Measurements from ENCODE around the gene RNASE13. TPM values are rescaled to one million over a fixed set of nuclear protein-coding genes. Genes with fewer than 3 reads are reported as not detected.

Gene RNASE13
- total RNA-seq, 1 experiment from 2014 or later: 0.15 TPM

DNA sequence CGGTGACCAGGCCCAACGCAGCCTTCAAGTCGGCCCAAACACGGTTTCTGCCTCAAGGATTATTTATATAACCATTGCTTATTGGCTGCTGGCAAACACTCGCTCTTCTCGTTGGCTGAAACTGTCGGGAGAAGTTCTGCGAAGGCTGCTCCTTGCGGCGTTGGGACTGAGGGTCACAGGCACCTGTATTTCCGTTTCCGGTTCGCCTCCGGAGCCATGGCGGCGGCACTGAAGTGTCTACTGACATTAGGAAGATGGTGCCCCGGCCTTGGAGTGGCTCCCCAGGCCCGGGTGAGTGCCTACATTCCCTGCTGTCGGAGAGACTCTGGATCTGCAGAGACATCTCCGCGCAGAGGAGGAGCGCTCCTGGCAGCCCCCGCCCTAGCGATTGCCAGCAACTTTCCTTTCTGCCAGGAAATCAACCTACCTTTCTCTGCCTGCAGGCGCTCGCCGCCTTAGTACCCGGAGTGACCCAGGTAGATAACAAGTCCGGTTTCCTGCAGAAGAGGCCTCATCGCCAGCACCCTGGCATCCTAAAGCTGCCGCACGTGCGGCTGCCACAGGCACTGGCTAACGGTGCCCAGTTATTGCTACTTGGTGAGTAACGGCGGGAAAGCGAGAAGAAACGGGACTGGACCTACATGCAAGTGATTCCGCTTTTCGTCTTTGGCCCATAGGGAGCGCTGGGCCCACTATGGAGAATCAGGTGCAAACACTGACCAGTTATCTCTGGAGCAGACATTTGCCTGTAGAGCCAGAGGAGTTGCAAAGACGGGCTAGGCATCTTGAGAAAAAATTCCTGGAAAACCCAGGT, 44.6 kb downstream of the RNASE13 start, which contains the start of gene METTL17:
Gene METTL17 (plus strand): TSS at position 194 of the 814 bp plus-strand sequence. CDS start 23 bp downstream, at position 217.
- peaks cover 32% of the 10 kb centered on the region for H3K79me2 ChIP-seq (ENCODE audit: insufficient read depth, low read length)
- ChIA-PET POLR2A (no interaction called here), RAD21 (ENCODE audit: low non-redundant PET in 1 of 2, low total read pairs in 2 of 2, uncharacterized antibody in 2 of 2, unreplicated experiment in 2 of 2) (no interaction called here), CTCF (interaction anchor here (1.4 to 1.6 kb wide), 2 partner anchors 19 to 25 kb away, joined by 5 to 6 read pairs; no protein-coding TSS in a partner anchor)
- ATAC-seq: peak; percentile 90
- TSS peak; percentile 75 for BruUV-seq (replicated peaks)
- peak within 1 kb of the TSS; percentile 80 for H3K4me2 ChIP-seq (ENCODE audit: low read length)
- DNase-seq (ENCODE audit: low read depth, low spot score): peak; percentile 93
- peaks cover 15 to 32% of the 10 kb centered on the region in 2 experiments for H3K4me1 ChIP-seq (ENCODE audit: control insufficient read depth in 1 of 2, insufficient read depth in 2 of 2, low read length in 2 of 2)
- H3K9me2 ChIP-seq (ENCODE audit: insufficient read depth): no peaks in the 10 kb centered on the region
- no peaks in the 10 kb centered on the region for H4K20me1 ChIP-seq (ENCODE audit: insufficient read depth)
- peak within 1 kb of the TSS; percentile 85 for H3K27ac ChIP-seq (ENCODE audit: low read depth, low read length)
- H3K4me3 ChIP-seq (replicated peaks in 1 of 2; ENCODE audit: low read depth in 1 of 2, low read length in 2 of 2): peak within 1 kb of the TSS; percentile 69 to 87
- intact Hi-C loops (cut with micrococcal nuclease): loop anchor here (5.0 kb wide), 1 partner anchor 308 kb away; the partner anchor contains the start of gene RNASE4
- no peaks in the 10 kb centered on the region for H3K9me3 ChIP-seq (ENCODE audit: control insufficient read depth in 1 of 2, insufficient read depth in 1 of 2, low read depth in 1 of 2, low read length in 2 of 2)
- H3K9ac ChIP-seq (ENCODE audit: low read length): peak within 1 kb of the TSS; percentile 76
- no peaks in the 10 kb centered on the region for H3K27me3 ChIP-seq (ENCODE audit: insufficient read depth, low read length)
- H2AFZ ChIP-seq (ENCODE audit: low read depth, low read length, poor library complexity, severe bottlenecking): no peak within 1 kb of the TSS
- peaks cover 27 to 28% of the 10 kb centered on the region in 2 experiments; a peak in 3 of 4 replicates for H3K36me3 ChIP-seq (ENCODE audit: control insufficient read depth in 1 of 2, insufficient read depth in 2 of 2, low read length in 2 of 2)
- TF ChIP-seq YY1 (IDR thresholded peaks at IDR 0.05; ENCODE audit: extremely low read depth, insufficient replicate concordance, low read depth, low read length) (peak; percentile 91), ZFX (IDR thresholded peaks at IDR 0.05) (peak; percentile 74), TCF7L2 (IDR thresholded peaks at IDR 0.05; ENCODE audit: borderline replicate concordance, extremely low read depth, insufficient read depth, insufficient read length) (peak; percentile 65), SIN3A (IDR thresholded peaks at IDR 0.05; ENCODE audit: low read depth) (no peak; the same call in 1 of the 2 replicates), ATF3 (IDR thresholded peaks at IDR 0.05) (no peak), FOSL1 (IDR thresholded peaks at IDR 0.05; ENCODE audit: low read depth) (no peak), JUND (IDR thresholded peaks at IDR 0.05) (no peak), ZNF274 (IDR thresholded peaks at IDR 0.05; ENCODE audit: low read depth, low read length) (no peak), SRF (IDR thresholded peaks at IDR 0.05; ENCODE audit: low read depth) (no peak), RAD21 (IDR thresholded peaks at IDR 0.05; ENCODE audit: low read depth) (no peak), EZH2phosphoT487 (IDR thresholded peaks at IDR 0.05; ENCODE audit: borderline replicate concordance) (no peak), POLR2A (IDR thresholded peaks at IDR 0.05; ENCODE audit: borderline replicate concordance, extremely low read depth, insufficient read depth, insufficient read length) (peak; percentile 44), ELF1 (IDR thresholded peaks at IDR 0.05; ENCODE audit: borderline replicate concordance, low read depth) (0 out of 2 replicates have a peak, but pooled peaks have one; percentile 5), POLR2AphosphoS5 (IDR thresholded peaks at IDR 0.05; ENCODE audit: low read depth, low read length) (peak; percentile 58; the same call in 1 of the 2 replicates), CEBPB (IDR thresholded peaks at IDR 0.05; ENCODE audit: low read depth) (no peak)
- TF ChIP-seq, protein P1, sequence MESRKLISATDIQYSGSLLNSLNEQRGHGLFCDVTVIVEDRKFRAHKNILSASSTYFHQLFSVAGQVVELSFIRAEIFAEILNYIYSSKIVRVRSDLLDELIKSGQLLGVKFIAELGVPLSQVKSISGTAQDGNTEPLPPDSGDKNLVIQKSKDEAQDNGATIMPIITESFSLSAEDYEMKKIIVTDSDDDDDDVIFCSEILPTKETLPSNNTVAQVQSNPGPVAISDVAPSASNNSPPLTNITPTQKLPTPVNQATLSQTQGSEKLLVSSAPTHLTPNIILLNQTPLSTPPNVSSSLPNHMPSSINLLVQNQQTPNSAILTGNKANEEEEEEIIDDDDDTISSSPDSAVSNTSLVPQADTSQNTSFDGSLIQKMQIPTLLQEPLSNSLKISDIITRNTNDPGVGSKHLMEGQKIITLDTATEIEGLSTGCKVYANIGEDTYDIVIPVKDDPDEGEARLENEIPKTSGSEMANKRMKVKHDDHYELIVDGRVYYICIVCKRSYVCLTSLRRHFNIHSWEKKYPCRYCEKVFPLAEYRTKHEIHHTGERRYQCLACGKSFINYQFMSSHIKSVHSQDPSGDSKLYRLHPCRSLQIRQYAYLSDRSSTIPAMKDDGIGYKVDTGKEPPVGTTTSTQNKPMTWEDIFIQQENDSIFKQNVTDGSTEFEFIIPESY (IDR thresholded peaks at IDR 0.05; ENCODE audit: extremely low read depth, insufficient replicate concordance, low read length): no peak
- TF ChIP-seq, protein P2, sequence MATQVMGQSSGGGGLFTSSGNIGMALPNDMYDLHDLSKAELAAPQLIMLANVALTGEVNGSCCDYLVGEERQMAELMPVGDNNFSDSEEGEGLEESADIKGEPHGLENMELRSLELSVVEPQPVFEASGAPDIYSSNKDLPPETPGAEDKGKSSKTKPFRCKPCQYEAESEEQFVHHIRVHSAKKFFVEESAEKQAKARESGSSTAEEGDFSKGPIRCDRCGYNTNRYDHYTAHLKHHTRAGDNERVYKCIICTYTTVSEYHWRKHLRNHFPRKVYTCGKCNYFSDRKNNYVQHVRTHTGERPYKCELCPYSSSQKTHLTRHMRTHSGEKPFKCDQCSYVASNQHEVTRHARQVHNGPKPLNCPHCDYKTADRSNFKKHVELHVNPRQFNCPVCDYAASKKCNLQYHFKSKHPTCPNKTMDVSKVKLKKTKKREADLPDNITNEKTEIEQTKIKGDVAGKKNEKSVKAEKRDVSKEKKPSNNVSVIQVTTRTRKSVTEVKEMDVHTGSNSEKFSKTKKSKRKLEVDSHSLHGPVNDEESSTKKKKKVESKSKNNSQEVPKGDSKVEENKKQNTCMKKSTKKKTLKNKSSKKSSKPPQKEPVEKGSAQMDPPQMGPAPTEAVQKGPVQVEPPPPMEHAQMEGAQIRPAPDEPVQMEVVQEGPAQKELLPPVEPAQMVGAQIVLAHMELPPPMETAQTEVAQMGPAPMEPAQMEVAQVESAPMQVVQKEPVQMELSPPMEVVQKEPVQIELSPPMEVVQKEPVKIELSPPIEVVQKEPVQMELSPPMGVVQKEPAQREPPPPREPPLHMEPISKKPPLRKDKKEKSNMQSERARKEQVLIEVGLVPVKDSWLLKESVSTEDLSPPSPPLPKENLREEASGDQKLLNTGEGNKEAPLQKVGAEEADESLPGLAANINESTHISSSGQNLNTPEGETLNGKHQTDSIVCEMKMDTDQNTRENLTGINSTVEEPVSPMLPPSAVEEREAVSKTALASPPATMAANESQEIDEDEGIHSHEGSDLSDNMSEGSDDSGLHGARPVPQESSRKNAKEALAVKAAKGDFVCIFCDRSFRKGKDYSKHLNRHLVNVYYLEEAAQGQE (IDR thresholded peaks at IDR 0.05; ENCODE audit: low read depth): no peak
- TF ChIP-seq, protein P3, sequence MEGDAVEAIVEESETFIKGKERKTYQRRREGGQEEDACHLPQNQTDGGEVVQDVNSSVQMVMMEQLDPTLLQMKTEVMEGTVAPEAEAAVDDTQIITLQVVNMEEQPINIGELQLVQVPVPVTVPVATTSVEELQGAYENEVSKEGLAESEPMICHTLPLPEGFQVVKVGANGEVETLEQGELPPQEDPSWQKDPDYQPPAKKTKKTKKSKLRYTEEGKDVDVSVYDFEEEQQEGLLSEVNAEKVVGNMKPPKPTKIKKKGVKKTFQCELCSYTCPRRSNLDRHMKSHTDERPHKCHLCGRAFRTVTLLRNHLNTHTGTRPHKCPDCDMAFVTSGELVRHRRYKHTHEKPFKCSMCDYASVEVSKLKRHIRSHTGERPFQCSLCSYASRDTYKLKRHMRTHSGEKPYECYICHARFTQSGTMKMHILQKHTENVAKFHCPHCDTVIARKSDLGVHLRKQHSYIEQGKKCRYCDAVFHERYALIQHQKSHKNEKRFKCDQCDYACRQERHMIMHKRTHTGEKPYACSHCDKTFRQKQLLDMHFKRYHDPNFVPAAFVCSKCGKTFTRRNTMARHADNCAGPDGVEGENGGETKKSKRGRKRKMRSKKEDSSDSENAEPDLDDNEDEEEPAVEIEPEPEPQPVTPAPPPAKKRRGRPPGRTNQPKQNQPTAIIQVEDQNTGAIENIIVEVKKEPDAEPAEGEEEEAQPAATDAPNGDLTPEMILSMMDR (IDR thresholded peaks at IDR 0.05 in 2 of 3, conservative IDR thresholded peaks at IDR 0.05 in 1 of 3; ENCODE audit: borderline replicate concordance in 1 of 3, insufficient read depth in 1 of 3, low read depth in 2 of 3, low read length in 2 of 3): peak; percentile 24 to 52 (median 50); a peak in 4 of 6 replicates
